GM12878 (cell line): Measurements from ENCODE around the gene SUN5. TPM values are rescaled to one million over a fixed set of nuclear protein-coding genes. Genes with fewer than 3 reads are reported as not detected.

Experiments used
- ATAC-seq: fragments of 200-7000 bp; cut with Tn5 transposase; 3 replicates; pipeline ENCODE4 v1.9.1; 2020; ENCODE audit warnings: mild to moderate bottlenecking, moderate library complexity
- BruUV-seq: library from RNA; stranded (reverse); fragments of 400-500 nt; replicated peaks from 2 replicates; lab custom pipeline; 2021; lab: Mats Ljungman, UMichigan
- CTCF ChIA-PET: fragments of 300-600 bp; sonication (Branson Sonifier 250); formaldehyde crosslinking; extraction: SDS; loops from one replicate; lab custom pipeline; 2021; ENCODE audit warnings: inconsistent platforms; lab: Yijun Ruan, JAX
- POLR2A ChIA-PET: fragments of 350-600 bp; formaldehyde crosslinking; extraction: SDS; loops from one replicate; lab custom pipeline; 2021; ENCODE audit warnings: inconsistent platforms; lab: Charles Lee
- RAD21 ChIA-PET: fragments of 300-600 bp; sonication (Branson Sonifier 250); formaldehyde crosslinking; loops from one replicate; lab custom pipeline; 2023; ENCODE audit warnings: antibody characterized with exemption; ENCODE audit not compliant: unreplicated experiment; lab: Charles Lee
- SMC1A ChIA-PET: fragments of 300-600 bp; sonication (Branson Sonifier 250); formaldehyde crosslinking; loops from one replicate; lab custom pipeline; 2023; ENCODE audit not compliant: unreplicated experiment, uncharacterized antibody; lab: Charles Lee
- DNase-seq: peaks from one replicate; pipeline ENCODE4 v3.0.0-alpha.2; 2011; ENCODE audit warnings: low read depth, low spot score
- FAIRE-seq: peaks from 3 replicates; lab custom pipeline; 2011; peaks lifted over from hg19 to GRCh38; lab: Jason Lieb, UNC
- H2AFZ ChIP-seq: 2 replicates; pipeline ENCODE4 v1.6.0; 2011; ENCODE audit warnings: low read depth, low read length, control low read depth; ENCODE audit not compliant: control insufficient read depth
- H3K27ac ChIP-seq: 2 replicates; pipeline ENCODE4 v1.5.1; 2011; ENCODE audit warnings: control low read depth; ENCODE audit not compliant: control insufficient read depth, insufficient read depth
- H3K27me3 ChIP-seq, 2 experiments: replicated peaks in 1 of 2; 2 replicates each; pipeline versions ENCODE4 v1.6.0 to v1.6.1; 2011; ENCODE audit warnings: low read length in 1 of 2; ENCODE audit not compliant: control insufficient read depth in 2 of 2, insufficient read depth in 2 of 2
- H3K36me3 ChIP-seq, 2 experiments: 2 replicates each; pipeline ENCODE4 v1.5.1; 2011; ENCODE audit warnings: low read length in 1 of 2; ENCODE audit not compliant: control insufficient read depth in 2 of 2, insufficient read depth in 2 of 2
- H3K4me1 ChIP-seq: 2 replicates; pipeline ENCODE4 v1.6.1; 2011; ENCODE audit warnings: mild to moderate bottlenecking, low read length, moderate library complexity, mixed read lengths; ENCODE audit not compliant: control insufficient read depth, insufficient read depth
- H3K4me2 ChIP-seq: 2 replicates; pipeline ENCODE4 v1.6.0; 2011; ENCODE audit warnings: control low read depth; ENCODE audit not compliant: control insufficient read depth, insufficient read depth
- H3K4me3 ChIP-seq: fragments of 200-600 bp; sonication (generic); 2 replicates; pipeline ENCODE4 v1.5.1; 2016
- H3K79me2 ChIP-seq: 2 replicates; pipeline ENCODE4 v1.6.0; 2011; ENCODE audit warnings: low read length; ENCODE audit not compliant: control insufficient read depth, insufficient read depth
- H3K9ac ChIP-seq: 2 replicates; pipeline ENCODE4 v1.8.0; 2011; ENCODE audit warnings: low read length, control low read depth, mixed read lengths; ENCODE audit not compliant: control insufficient read depth, insufficient read depth
- H3K9me3 ChIP-seq: replicated peaks from 3 replicates; pipeline ENCODE4 v1.5.1; 2011; ENCODE audit warnings: mild to moderate bottlenecking, low read length; ENCODE audit not compliant: control insufficient read depth, insufficient read depth
- H4K20me1 ChIP-seq: 2 replicates; pipeline ENCODE4 v1.6.0; 2011; ENCODE audit not compliant: control insufficient read depth, insufficient read depth
- ATF3 ChIP-seq: IDR thresholded peaks from 2 replicates; pipeline ENCODE4 v1.6.1; 2011; ENCODE audit warnings: low read depth, mild to moderate bottlenecking, low read length, moderate library complexity, borderline replicate concordance; ENCODE audit errors: extremely low read depth
- CEBPZ ChIP-seq: fragments of 150-350 bp; IDR thresholded peaks from 2 replicates; pipeline ENCODE4 v1.6.1; 2016; ENCODE audit warnings: low read depth, low read length
- HCFC1 ChIP-seq: fragments of 150-350 bp; IDR thresholded peaks from 2 replicates; pipeline ENCODE4 v1.6.1; 2014; ENCODE audit warnings: low read length
- KDM1A ChIP-seq: fragments of 200-600 bp; sonication (generic); IDR thresholded peaks from 2 replicates; pipeline ENCODE4 v1.6.1; 2016; ENCODE audit warnings: borderline replicate concordance
- PML ChIP-seq: IDR thresholded peaks from 2 replicates; pipeline ENCODE4 v1.6.1; 2012; ENCODE audit warnings: low read length, inconsistent platforms
- SMAD5 ChIP-seq: IDR thresholded peaks from 2 replicates; pipeline ENCODE4 v1.6.1; 2016; ENCODE audit warnings: antibody characterized with exemption, low read depth
- SMC3 ChIP-seq: IDR thresholded peaks from 2 replicates; pipeline ENCODE4 v1.6.1; 2011; ENCODE audit warnings: low read length, improper control_type of control experiment, borderline replicate concordance
- YY1 ChIP-seq: IDR thresholded peaks from 2 replicates; pipeline ENCODE4 v1.6.1; 2011; ENCODE audit warnings: low read depth, mild to moderate bottlenecking, low read length
- ZBTB33 ChIP-seq: fragments of 450-650 bp; IDR thresholded peaks from 2 replicates; pipeline ENCODE4 v1.6.1; 2017; ENCODE audit warnings: mild to moderate bottlenecking
- WGBS: methylation state at CpG from one replicate; pipeline ENCODE4 v1.1.6; 2016; ENCODE audit warnings: low lambda C conversion rate; ENCODE audit not compliant: insufficient replicate concordance, insufficient coverage; ENCODE audit errors: missing lambda C conversion rate; 5-methylcytosine and 5-hydroxymethylcytosine counted together
- in situ Hi-C: fragments of 300-500 bp; cut with MboI; formaldehyde crosslinking; loops from 9 replicates; pipeline ENCODE4 v1.14.3; 2018; ENCODE audit warnings: mixed read lengths
- intact Hi-C: fragments of 100-400 bp; cut with micrococcal nuclease; formaldehyde crosslinking; loops from one replicate; pipeline ENCODE4 v1.14.2; 2022; ENCODE audit not compliant: unreplicated experiment
- polyA plus RNA-seq, 11 experiments: library from polyadenylated mRNA; depleted of rRNA in 4 of 11; unstranded in 6 of 11; stranded (reverse) in 5 of 11; fragments of >200 nt; fragmentation: Nextera tagmentation in 4 of 11; fragmentation: Illumina TruSeq in 1 of 11; extraction: Ambion mirVana in 4 of 11; extraction: Trizol in 1 of 11; gene quantifications; 1 replicate in 1 of 11; 2 replicates in 10 of 11; pipeline versions ENCODE4 v1.2.1 to v1.2.3, GENCODE V29; 2011 to 2016; ENCODE audit warnings: inconsistent platforms in 2 of 11, missing spikeins in 2 of 11, low read depth in 1 of 11
- total RNA-seq, 4 experiments: library from RNA; depleted of rRNA in 3 of 4; stranded (reverse); fragments of >200 nt in 3 of 4; fragmentation: Illumina TruSeq in 1 of 4; extraction: Trizol in 1 of 4; gene quantifications; 2 replicates each; pipeline versions ENCODE4 v1.2.1 to v1.2.3, GENCODE V29; 2013 to 2021
- TF ChIP-seq, protein P1 (sequence below): IDR thresholded peaks from 2 replicates; pipeline ENCODE4 v1.6.1; 2011; ENCODE audit warnings: borderline replicate concordance, low read depth, mild to moderate bottlenecking, moderate library complexity, low read length; ENCODE audit not compliant: insufficient read depth, poor library complexity, severe bottlenecking
- TF ChIP-seq, protein P2 (sequence below): IDR thresholded peaks from 2 replicates; pipeline ENCODE4 v1.6.1; 2012; ENCODE audit warnings: low read depth, low read length, improper control_type of control experiment

The SUN5 gene
- total and polyA plus RNA-seq, 10 of the 15 experiments (the other 5 are each of a cell fraction or from before 2014, with no cell fraction given), result not detected

GRCh38 chr20:33006776-33007375 lies 2.6 kb upstream of the SUN5 start:
- no TSS peak for BruUV-seq

More at GRCh38 chr20:33006776-33007375, 2.6 kb upstream of the SUN5 start:
- Histone ChIP-seq H3K79me2 (no peaks in the 10 kb centered on the region), H4K20me1 (no peaks in the 10 kb centered on the region), H3K4me3 (no peak overlapping the region), H2AFZ (no peak overlapping the region), H3K27ac (no peak overlapping the region), H3K4me1 (no peaks in the 10 kb centered on the region), H3K9me3 (no peaks in the 10 kb centered on the region; the same call in 2 of the 3 replicates), H3K36me3 (no peaks in the 10 kb centered on the region), H3K9ac (no peak overlapping the region), H3K27me3 (no peaks in the 10 kb centered on the region; a peak in 2 of 4 replicates), H3K4me2 (no peak overlapping the region)
- FAIRE-seq (no peak), ATAC-seq (no peak), DNase-seq (no peak)
- ChIA-PET RAD21 (no interaction called here), POLR2A (no interaction called here), CTCF (no interaction called here), SMC1A (no interaction called here)
- in situ Hi-C loops (no loop called here), intact Hi-C loops (no loop called here)
- 59% methylated on average over 8 of the region's 8 CpGs for WGBS
- TF ChIP-seq YY1 (no peak), PML (no peak), SMC3 (no peak), ZBTB33 (no peak), KDM1A (no peak), ATF3 (no peak), SMAD5 (no peak), CEBPZ (no peak), HCFC1 (no peak)
- TF ChIP-seq, protein P1, sequence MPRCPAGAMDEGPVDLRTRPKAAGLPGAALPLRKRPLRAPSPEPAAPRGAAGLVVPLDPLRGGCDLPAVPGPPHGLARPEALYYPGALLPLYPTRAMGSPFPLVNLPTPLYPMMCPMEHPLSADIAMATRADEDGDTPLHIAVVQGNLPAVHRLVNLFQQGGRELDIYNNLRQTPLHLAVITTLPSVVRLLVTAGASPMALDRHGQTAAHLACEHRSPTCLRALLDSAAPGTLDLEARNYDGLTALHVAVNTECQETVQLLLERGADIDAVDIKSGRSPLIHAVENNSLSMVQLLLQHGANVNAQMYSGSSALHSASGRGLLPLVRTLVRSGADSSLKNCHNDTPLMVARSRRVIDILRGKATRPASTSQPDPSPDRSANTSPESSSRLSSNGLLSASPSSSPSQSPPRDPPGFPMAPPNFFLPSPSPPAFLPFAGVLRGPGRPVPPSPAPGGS, result no peak
- TF ChIP-seq, protein P2, sequence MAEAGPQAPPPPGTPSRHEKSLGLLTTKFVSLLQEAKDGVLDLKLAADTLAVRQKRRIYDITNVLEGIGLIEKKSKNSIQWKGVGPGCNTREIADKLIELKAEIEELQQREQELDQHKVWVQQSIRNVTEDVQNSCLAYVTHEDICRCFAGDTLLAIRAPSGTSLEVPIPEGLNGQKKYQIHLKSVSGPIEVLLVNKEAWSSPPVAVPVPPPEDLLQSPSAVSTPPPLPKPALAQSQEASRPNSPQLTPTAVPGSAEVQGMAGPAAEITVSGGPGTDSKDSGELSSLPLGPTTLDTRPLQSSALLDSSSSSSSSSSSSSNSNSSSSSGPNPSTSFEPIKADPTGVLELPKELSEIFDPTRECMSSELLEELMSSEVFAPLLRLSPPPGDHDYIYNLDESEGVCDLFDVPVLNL, result no peak
